Measurements from ENCODE around the gene CLSTN2. TPM values are rescaled to one million over a fixed set of nuclear protein-coding genes. Genes with fewer than 3 reads are reported as not detected.
A peak's percentile ranks its signal among the peaks of the same experiment; 100 is the strongest.

Gene CLSTN2
- total RNA-seq, 1 experiment from 2014 or later: 0.17 TPM

GRCh38 chr3:140273542-140274195 lies 338.7 kb downstream of the CLSTN2 start:
- no peak for DNase-seq (ENCODE audit: low read depth)

DNA sequence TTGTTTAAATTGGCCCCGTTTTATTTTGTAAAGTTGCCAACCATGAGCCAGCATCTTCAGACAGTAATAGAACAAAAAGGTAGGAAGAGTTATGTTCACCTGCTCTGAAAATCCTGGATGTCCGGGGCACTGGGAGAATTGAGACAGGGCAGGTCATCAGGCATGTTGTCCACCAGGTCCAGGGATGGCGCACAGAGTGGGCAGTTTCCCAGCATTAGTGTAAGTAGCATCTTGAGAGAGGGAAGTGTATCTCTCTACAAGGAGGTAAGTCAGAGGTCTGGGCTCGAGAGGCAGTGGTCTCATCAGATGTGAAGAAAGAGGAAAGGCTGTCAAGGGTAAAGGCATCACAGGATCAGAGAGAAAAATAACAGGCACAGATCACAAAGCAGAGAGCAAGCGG lies 339.4 kb downstream of the CLSTN2 start:
- DNase-seq (ENCODE audit: low read depth): no peak

GRCh38 chr3:140276703-140277102 lies 341.7 kb downstream of the CLSTN2 start:
- DNase-seq (ENCODE audit: low read depth): peak; percentile 30

DNA sequence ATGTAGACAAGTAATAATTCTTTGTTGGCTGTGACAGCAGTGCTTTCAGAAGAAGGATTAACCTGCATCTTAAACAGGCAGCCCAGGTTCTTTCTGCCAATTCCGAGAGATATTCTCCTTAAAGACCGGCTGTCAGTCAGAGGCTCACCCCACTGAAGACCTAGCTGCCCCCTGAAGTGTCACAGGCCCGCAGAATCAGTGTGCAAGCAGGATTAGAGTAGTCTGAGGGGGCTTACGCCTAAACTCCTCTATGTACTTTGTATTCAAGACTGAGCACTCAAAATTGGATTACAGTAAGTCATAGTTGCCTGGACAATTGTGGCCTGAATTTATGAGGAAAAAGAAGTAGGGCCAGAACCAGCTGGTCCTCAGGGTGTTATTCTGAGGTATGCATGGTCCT lies 342.9 kb downstream of the CLSTN2 start:
- DNase-seq (ENCODE audit: low read depth): no peak

DNA sequence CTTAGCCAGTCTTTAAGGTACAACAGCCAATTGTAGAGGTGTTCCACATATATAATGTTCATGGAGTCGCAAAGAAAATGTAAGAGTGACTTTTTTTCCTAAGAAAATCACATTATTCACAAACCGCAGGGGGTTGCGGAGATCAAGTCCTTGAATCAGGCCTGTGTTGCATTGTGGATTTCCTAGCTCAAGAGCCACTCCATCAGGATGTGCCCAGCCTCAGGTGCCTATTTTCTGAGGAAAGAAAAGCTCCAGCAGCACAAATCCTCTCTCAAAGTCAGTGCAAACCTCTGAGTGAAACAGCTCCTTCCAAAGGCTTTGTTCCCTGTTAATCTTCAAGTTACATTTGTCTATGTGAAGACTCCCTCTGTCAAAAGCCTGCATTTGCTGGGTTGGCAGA lies 349.4 kb downstream of the CLSTN2 start:
- no peak for DNase-seq (ENCODE audit: low read depth)

DNA sequence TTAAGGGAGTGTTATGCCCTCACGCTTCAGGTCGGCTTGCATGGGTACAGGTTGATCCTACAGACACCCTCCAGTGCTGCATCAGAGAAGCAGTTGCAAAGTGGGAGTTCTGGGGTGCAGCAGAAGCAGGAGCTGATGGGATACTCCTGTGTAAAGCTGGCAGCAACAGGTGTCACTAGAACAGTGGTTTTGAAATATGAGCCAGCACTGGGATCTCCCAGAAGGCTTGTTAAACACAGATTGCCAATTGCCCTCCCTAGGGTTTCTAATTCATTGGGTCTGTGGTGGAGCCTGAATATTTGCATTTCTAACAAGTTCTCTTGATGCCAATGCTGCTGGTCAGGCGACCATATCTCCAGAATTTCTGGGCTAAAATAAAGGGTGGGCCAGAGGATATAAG lies 350.4 kb downstream of the CLSTN2 start:
- peak; percentile 58 for DNase-seq (ENCODE audit: low read depth)

DNA sequence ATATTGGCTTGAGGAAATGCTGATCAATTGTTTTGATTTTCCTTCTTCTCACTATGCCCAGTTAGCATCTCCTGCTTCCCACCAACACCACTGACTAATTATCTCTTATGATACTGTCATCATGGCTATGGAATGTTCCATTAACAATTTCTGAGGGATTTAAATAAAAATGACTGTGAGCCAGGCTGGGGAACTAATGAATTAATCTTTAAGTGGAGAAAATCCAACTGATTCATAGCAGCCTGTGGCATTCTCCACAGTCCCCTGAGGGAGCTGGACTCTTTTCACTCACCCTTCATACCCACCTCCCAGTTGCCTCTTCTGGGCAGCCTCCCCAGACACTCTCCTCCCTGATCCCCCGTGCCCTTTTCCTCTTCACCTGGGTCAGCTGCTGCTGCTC lies 353.6 kb downstream of the CLSTN2 start:
- DNase-seq (ENCODE audit: low read depth): peak; percentile 25

GRCh38 chr3:140290105-140290504 lies 355.1 kb downstream of the CLSTN2 start:
- peak; percentile 9 for DNase-seq (ENCODE audit: low read depth)

DNA sequence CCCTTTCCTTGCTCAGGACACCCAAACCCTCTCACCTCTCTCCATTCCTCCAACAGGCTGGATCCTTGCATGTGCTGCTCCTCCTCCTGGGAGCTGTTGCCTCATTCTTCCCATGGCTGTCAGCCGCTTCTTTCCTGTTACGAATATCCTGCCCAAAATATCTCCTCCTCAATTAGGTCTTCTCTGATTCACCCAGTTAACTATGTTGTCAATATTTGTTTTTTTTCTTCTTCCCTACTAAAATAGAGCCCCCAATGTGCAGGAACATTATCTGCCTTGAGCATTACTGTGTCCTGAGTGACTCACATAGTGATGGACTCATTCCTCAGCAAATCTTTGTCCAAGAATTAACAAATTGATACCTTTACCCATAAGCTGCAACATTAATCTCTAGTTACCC lies 357.2 kb downstream of the CLSTN2 start:
- DNase-seq (ENCODE audit: low read depth): peak; percentile 68

- peak; percentile 93 for DNase-seq (ENCODE audit: low read depth)
Measured at GRCh38 chr3:140292684-140293083, 357.7 kb downstream of the CLSTN2 start.

DNA sequence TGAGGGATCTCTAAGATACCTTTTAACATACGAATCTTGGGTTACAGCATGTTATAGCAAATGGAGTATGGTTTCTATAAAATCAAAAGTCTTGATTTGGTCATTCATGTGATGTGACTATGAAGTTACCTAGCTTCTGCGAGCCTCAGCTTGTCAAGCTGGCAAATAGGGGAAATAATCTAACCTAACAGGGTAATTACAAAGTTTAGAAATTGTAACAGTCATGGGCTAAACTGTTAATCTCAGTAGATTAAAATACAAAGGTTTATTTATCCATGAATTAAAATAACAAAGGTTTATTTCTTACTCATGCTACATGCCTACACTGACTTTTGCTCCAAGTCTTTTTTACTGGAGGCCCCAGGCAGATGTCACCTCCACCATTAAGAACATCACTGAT lies 359.1 kb downstream of the CLSTN2 start:
- DNase-seq (ENCODE audit: low read depth): no peak

GRCh38 chr3:140296796-140297352 lies 361.9 kb downstream of the CLSTN2 start:
- DNase-seq (ENCODE audit: low read depth): no peak

- no peak for DNase-seq (ENCODE audit: low read depth)
Measured at GRCh38 chr3:140298043-140298442, 363.1 kb downstream of the CLSTN2 start.

DNA sequence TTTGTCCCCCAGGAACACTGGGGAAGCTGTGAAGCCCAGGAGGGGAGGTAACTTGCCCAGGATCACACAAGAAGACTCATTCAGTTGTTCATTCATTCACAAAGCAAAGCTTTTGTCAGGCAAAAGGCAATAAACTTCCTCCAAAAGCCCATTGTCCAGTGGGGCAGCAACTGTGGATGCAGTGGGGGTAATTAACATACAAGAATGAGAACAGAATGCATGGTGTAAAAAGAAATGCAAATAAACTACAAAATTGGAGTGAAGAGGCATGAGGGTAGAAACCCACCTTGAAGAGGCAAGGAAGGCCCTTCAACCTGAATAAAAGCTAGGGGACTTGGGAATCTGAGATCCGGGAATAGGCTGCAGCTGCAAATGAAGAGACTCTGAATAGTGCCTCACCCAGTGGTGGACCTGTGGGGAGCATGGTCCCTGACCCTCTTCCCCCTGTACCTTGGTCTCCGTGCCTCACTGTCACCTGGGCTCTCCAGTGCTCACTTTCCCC lies 363.6 kb downstream of the CLSTN2 start:
- DNase-seq (ENCODE audit: low read depth): no peak

- no peak for DNase-seq (ENCODE audit: low read depth)
Measured at GRCh38 chr3:140303875-140304274, 368.9 kb downstream of the CLSTN2 start.

- DNase-seq (ENCODE audit: low read depth): no peak
Measured at GRCh38 chr3:140308535-140308934, 373.6 kb downstream of the CLSTN2 start.

DNA sequence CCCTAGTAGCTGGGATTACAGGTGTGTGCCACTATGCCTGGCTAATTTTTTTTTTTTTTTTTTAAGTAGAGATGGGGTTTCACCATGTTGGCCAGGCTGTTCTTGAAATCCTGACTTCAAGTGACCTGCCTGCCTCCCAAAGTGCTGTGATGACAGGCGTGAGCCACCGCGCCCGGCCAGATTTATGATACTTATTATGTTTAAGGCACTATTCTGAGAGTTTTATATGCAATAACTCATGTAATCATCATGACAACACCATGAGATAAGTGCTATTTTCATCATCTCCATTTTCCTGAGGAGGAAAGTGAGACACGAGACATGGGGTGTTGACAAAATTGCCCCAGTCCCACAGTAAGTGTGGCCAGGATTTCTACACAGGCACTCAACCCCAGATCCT lies 376.4 kb downstream of the CLSTN2 start:
- no peak for DNase-seq (ENCODE audit: low read depth)

- no peak for DNase-seq (ENCODE audit: low read depth)
Measured at GRCh38 chr3:140315955-140316354, 381.0 kb downstream of the CLSTN2 start.

DNA sequence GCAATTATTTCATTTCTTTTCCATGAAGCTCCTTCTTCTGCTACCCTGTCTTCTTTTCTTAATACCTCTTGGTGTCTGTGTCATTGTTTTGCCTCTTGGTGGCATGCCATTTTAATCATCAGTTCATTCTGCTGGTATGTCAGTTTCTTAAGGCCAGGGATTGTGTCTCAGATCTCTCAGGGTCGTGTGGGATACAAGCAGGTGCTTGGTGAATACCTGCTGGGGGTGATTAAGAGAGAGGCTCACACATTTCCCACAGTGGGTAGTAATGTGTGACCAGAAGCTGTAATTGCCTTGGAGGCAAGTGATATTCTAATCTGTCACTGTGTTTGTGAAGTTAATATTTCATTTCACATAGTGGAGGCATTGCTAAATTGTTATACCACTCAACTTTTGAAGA lies 381.5 kb downstream of the CLSTN2 start:
- no peak for DNase-seq (ENCODE audit: low read depth)

- DNase-seq (ENCODE audit: low read depth): no peak
Measured at GRCh38 chr3:140316868-140317400, 381.9 kb downstream of the CLSTN2 start.

- no peak for DNase-seq (ENCODE audit: low read depth)
Measured at GRCh38 chr3:140319739-140320138, 384.8 kb downstream of the CLSTN2 start.

GRCh38 chr3:140323561-140323960 lies 388.6 kb downstream of the CLSTN2 start:
- DNase-seq (ENCODE audit: low read depth): no peak

- no peak for DNase-seq (ENCODE audit: low read depth)
Measured at GRCh38 chr3:140332131-140332530, 397.1 kb downstream of the CLSTN2 start.

Data from LHCN-M2 (cell line).